GM12865 (cell line): ENCODE data around the gene CCDC81.
A peak's percentile ranks its signal among the peaks of the same experiment; 100 is the strongest.

ENCODE experiments used
- DNase-seq: peaks from one replicate; pipeline ENCODE4 v3.0.0; 2010; ENCODE audit warnings: low read depth
- H3K4me3 ChIP-seq: 2 replicates; pipeline ENCODE4 v1.5.1; 2011; ENCODE audit warnings: mild to moderate bottlenecking, low read depth, low read length, control low read depth
- TF ChIP-seq, protein P1 (sequence below): IDR thresholded peaks from 2 replicates; pipeline ENCODE4 v1.5.1; 2011; ENCODE audit warnings: low read length, control low read depth, low read depth, inconsistent platforms; ENCODE audit not compliant: insufficient read depth; ENCODE audit errors: missing control alignments

The CCDC81 gene

DNA sequence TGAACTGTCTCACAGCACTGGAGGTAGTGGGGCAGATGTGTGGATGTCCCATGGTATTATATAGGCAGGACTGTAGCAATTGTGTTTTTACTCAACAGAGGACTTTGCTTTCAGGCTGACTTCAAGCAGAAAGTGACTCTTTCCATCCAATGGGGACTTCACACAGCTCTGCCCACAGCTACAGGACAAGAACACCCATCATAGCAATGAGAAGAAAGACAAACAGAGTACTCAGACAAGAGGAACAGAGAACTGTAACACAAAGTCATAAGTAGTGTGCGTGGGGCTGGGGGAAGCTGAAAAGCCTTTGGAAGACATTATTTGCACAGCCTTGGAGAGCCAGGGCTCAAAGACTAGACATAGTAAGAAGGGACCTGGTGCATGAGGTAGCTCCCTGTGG lies 70.3 kb downstream of the CCDC81 start:
- DNase-seq = peak; percentile 14
- no peak overlapping the region for H3K4me3 ChIP-seq
- TF ChIP-seq, protein P1, sequence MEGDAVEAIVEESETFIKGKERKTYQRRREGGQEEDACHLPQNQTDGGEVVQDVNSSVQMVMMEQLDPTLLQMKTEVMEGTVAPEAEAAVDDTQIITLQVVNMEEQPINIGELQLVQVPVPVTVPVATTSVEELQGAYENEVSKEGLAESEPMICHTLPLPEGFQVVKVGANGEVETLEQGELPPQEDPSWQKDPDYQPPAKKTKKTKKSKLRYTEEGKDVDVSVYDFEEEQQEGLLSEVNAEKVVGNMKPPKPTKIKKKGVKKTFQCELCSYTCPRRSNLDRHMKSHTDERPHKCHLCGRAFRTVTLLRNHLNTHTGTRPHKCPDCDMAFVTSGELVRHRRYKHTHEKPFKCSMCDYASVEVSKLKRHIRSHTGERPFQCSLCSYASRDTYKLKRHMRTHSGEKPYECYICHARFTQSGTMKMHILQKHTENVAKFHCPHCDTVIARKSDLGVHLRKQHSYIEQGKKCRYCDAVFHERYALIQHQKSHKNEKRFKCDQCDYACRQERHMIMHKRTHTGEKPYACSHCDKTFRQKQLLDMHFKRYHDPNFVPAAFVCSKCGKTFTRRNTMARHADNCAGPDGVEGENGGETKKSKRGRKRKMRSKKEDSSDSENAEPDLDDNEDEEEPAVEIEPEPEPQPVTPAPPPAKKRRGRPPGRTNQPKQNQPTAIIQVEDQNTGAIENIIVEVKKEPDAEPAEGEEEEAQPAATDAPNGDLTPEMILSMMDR = no peak

DNA sequence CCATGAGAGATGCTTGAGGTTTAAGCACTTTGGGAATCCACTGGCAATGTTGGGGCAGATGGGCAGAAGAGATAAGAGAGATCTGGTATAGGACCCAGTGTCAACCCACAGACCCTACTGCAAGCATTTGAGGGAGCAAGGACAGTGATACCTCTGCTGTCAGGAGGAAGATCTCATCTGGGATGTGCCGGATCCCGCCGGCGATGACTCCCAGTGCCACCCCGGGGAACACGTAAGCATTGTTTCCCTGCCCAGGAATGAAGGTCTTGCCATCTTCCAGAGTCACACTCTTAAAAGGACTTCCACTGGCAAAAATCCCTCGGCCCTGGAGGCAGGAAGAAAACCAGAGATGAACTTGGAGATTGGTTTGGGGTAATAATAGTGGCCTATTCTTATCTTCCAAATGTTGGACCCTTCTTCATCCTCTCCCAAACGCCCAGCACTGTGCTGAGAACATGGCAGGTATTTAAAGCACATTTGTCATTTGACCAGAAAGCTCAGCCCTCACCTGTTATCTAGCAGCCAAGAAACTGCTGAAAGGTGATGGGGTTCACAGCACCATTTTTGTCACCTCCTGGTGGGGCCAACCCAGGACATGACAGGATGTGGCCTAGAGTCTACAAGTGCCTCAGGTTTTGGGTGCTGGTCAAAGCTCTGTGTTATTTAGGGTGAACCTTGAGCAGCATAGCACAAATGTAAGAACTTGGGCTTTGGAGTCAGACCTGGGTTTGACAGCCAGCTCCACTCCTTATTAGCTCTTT lies 71.7 kb downstream of the CCDC81 start:
- TF ChIP-seq, protein P1 = no peak
- peak; percentile 22 for DNase-seq
- H3K4me3 ChIP-seq = no peak overlapping the region

DNA sequence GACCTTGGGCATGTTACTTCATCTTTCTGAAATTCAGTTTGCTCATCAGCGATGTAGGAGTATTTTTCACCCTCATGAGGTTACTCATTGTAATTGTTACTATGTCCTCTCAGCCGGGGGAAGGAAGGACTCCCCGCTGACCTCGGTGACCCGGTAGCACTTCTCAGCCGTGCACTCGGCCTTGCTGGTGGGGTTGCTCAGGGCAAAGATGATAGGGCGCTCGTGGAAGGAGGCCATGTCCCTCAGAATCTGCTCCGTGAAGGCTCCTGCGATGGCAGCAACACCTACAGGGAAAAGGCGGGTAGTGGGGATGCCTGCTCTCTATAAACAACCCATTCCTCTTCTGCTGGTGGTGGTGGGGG lies 72.2 kb downstream of the CCDC81 start:
- TF ChIP-seq, protein P1 = no peak
- DNase-seq = no peak
- no peak overlapping the region for H3K4me3 ChIP-seq

DNA sequence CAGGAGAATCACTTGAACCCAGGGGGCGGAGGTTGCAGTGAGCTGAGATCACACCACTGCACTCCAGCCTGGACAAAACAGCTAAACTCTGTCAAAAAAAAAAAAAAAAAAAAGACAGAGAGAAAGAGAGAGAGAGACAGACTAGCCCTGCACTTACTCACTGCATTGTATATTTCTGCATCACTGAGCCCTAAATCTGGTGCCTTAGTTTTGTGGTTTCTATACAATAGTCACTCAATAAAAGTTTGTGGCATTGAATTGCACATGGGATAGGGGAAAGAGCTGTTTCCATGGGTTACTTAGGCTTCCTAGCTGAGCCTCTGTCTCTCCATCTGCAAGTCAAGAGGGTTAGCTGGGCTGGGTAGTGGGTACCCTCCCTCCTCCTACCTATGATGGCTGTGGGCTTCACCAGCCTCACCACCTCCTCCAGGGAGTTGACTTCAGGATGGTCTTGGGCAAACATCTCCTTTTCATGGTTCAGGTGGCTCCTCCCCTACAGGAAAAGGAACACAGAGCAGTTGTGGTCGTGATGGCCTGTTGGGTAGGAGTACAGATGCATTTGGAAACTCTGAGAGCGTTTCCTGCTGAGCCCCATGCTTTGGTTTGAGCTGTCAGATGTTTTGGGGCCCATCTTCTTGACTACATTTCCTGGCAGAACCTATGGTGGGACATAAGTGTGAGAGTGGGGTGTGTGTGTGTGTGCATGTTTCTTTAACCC lies 73.2 kb downstream of the CCDC81 start:
- peak; percentile 20 for DNase-seq
- no peak overlapping the region for H3K4me3 ChIP-seq
- TF ChIP-seq, protein P1 = no peak

DNA sequence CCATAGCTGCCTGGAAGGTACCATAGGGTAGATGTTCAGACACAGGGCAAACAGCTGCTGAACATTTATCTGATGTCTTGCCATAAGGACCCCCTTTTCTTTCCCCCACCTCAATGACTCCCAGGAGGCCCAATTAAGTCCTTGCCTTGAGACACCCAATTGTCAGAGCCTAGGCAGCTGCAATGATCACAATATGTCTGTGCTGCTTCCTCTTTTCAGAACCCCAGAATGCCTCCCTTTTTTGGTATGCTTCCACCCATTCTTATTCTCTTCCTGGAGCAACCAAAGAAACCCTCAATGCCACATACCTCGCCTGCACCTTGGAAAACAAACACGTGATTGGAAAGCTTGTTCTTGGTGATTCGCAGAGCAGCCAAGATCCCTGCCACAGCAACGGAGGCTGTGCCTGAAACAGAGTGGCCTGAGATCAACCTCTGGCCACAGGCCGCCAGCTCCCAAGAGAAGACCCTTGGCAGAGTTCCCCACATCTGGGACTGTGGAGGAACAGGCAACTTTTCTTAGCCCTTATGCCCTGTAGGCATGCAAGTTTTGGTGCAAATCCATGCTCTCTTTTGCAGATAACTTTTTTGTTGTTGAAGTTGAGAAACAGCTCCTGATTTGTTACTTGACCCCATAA lies 75.4 kb downstream of the CCDC81 start:
- H3K4me3 ChIP-seq = no peak overlapping the region
- no peak for DNase-seq
- TF ChIP-seq, protein P1 = no peak

DNA sequence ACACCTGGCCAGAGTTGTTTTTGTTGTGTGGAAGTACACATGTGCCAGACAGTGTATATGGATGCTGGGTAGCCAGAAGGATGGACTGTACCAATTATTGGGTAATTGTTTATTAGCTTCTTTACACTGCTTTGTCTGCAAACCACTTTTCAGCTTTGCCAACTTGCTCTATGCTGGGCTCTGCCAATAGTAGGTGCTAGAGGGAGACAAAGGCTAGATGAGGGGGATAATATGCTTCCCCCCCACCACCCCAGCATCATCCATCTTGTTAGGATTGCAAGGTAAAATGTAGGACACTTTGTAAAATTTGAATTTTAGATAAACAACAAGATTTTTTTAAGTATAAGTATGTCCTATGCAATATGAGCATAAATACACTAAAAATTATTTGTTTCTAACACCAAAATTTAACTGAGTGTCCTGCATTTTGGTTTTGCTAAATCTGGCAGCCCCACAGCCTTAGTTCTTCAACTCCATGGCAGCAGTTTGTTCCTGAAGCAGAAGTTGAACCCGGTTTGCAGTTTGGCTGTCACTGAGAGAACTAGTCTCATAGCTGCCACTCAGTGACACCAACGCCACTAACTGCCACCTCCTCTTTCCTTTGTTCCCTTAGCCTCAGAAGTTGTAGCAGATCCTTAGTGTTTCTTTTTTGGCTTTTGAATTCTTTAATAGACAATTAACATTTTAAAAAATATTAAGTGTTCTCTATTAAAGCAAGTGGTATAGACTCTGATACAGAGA lies 78.8 kb downstream of the CCDC81 start:
- no peak overlapping the region for H3K4me3 ChIP-seq
- TF ChIP-seq, protein P1 = no peak
- DNase-seq = no peak
